NCI-H1694 treated with DMSO at 0.1 percent for 48 hours (cell line): ENCODE data around the gene MED13L.
"Not testable (repeated sequence)": the region's sequence is repeated elsewhere in the genome, so short reads cannot be mapped to it uniquely, and the experiment has no call there.

Experiments
- DNase-seq: peaks from one replicate; lab custom pipeline; 2025; lab: John Stamatoyannopoulos, UW

MED13L gene

DNA sequence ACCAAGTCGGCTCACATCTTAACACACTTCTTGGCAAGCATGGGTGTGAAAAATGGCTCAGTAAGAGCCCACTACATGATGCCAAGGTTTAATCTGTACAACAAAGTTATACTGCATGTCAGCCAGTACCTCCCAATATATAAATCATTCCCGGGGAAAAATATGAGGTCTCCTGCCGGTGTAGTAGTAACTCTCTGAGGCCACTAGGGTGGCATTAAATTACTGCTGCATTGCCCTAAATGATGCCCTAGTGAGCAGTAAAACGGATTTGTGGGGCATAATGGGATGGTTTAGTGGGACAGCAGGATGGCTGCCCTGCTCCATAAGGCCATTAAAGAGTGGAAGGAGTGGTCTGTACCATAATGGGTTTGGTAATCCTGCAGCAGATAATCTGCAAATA, 267.7 kb downstream of the MED13L start:
- no peak for DNase-seq

- no peak for DNase-seq
These were observed 271.4 kb downstream of the MED13L start for GRCh38 chr12:116006141-116006540.

DNA sequence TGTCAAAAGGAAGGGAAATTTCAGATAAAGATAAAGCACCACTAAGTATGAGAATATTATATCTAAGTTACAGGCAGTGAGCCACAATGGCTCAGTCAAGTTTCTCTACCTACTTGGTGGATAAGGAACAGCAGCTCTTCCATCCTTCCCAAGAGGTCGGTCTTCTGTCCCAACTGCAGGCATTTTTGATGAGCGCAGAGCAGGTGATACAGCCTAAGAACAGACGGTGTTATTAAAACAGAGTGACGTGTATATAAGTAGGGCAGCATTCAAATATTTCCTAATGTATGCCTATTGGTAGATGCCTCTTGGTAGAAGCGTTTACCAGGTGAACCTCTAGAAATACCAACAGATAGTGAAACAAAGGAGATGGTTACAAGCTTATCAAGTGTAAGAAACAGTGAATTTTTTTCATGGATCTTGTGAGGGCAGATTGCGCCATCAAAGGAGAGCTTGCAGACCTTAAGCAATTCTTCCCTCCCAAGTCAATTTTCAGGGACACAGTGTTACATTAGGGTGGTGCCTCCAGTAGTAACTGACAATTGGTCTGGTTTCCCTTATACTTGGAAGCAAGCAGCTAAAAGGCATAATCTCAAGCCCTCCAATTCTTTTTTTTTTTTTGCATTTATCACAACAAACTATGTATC, 274.5 kb downstream of the MED13L start:
- DNase-seq = no peak

DNA sequence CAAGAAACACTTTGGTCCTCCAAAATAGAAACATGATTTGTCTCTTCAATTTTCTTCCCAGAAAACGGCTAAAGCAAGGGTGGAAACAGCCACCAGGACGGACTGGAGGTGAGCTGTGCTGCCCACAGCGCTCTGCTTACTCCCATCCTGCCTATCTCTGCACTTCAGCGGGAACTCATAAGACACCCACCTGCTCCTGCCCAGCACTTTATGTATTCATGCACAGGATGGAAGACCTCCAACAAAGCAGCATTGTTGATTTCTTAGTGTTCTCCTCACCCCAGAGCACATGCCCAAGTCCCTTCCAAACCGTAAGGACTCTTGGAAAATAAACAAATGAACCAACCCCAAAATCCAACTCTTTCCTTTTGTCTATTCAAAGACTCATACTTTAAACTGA, 277.2 kb downstream of the MED13L start:
- no peak for DNase-seq

DNA sequence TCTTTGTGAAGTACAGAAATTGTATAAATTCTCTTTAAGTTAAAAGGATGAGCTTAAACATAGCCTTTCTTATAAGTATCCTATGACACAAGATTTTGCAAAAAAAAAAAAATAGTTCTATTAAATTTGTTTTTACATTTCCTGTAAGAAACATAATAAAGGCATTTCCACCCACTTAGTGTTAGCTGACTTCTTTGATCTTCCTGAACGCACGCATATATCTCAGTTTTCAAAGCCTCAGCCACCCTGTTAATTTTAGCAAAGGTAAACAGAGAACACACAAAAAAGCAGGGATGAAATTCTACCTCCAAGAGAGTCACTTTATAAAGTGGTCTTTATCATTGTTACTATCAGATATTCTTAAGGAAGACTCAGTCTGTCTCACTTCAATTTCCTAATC, 277.9 kb downstream of the MED13L start:
- no peak for DNase-seq

DNA sequence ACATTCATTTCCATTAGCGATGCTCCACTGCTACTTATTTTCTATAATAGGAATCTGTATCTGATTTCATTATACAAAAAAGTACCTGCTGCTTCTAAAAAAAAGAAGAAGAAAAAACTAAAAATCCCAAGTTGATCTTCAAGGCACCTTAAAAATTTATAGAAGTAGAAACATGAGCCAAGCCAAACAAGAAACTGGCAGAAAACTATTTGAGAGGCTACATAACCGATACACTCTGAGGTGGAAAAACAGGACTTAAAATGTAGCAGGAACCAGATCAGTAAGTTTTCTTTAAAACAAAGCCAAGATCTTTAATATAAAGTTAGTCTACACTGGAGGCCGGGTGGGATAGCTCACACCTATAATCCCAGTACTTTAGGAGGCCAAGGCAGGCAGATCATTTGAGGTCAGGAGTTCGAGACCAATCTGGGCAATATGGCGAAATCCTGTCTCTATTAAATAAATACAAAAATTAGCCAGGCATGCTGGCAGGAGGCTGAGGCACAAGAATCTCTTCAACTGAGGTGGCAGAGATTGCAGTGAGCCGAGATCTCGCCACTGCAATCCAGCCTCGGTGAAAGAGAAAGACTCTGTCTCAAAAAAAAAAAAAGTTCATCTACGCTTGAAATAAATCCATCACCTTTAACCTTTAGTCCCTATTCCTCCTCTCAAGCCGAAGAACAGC, 278.6 kb downstream of the MED13L start:
- no peak for DNase-seq

DNA sequence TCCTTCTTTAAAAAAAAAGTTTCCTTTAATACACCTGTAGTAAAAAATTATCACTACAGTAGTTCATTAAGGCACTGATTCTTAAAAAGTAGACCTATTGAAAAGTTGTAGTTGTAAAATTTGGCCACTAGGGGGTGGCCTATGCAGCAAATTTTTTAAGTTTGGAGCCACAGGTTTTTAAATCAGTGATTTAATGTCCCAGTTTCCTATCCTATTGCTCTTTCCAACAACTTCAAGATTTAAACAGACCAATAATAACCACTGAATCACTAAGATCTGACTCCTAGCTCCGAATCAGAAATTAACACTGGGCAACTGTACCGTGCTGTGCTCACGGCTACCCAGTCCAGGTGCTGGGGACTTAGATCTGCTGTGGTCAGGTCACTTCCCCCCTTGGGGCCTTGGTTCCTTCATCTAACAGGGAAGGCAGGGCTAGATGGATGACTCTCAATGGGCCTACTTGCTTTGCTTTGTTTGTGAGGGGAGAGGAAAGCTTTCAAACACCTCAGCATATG, 279.3 kb downstream of the MED13L start:
- peak; percentile 28 for DNase-seq

DNA sequence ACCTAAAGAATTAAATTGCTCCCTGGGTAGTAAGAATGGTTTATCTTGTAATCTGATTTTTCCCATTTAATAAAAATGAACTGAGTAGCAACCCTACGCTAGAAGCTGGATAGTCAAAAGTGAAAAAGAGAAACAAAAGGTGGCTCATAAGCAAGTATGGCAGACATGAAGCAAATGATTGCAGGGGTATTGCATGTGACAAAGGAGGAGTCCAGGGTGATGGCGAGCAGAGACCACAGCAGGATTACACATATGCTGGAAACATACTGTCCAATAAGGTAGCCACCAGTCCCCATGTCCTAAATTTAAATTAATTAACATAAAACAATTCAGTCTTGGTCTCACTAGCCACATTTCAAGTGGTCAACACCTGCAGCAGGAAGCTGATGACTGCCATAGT, 283.8 kb downstream of the MED13L start:
- DNase-seq = no peak

- DNase-seq = no peak
These were observed 287.3 kb downstream of the MED13L start for GRCh38 chr12:115990241-115990640.

- DNase-seq = no peak
These were observed 288.6 kb downstream of the MED13L start for GRCh38 chr12:115988625-115989563.

DNA sequence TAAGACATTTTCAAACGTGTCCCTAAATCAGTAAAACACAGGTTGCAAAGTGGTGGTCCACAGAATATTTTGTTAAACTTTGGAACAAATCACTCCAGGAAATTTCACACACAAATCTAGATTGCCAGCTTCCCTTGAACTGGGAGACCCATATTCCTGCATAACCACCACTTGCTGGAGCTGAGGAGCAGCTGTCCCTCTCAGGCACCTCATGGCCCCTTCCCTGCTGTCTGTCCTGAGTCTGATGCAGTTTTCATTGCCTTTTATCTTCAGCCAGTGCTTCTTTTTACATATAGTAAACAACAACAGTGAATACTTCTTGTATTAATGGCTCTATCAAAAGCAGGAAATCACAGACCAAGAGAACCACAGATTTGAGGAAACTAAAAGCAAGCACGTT, 289.3 kb downstream of the MED13L start:
- DNase-seq = no peak

DNA sequence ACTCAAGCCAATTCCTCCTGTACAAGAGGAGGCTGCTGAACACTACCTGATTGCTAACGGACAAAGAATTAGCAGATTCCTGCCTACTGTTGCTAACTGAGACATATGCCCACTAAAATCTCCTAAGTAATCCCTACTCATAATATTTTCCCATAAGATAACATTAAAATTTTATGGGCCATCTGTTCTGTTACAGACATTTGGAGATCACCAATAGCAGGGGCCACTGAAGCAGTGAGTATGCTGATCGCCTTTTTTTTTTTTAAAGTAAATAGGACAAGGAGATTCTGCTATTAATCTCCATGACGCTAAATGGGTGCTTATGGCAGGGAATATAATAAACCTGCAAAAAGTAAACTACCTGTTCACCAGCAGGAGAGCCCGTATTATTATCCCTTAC, 292.9 kb downstream of the MED13L start:
- no peak for DNase-seq

DNA sequence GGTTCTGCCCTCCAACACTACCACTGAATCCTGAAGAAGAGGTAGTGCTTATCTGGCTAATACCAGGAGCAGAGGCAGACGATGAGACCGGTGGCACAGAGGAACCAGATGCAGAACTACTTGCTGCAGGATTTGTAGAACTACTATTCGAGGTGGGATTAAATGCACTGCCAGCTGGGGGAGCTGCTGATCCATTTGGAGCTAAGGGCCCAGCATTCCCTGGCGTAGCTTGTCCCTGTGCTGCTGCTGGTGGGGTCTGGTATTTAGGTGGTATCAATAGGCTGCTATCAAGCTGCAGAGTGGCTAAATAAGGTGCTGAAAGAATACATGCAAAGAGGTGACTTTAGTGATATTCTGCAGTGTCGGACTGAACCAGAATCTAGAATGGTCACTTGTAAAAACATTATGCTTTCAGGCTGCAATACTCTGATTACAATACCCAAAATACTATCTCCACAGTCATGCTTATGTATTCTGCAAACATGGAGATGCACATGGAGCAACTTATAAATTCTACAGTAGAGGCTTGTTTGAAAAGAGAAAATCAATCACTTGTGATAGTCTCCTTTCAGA, 294.2 kb downstream of the MED13L start:
- DNase-seq = no peak

- DNase-seq = no peak
These were observed 297.2 kb downstream of the MED13L start for GRCh38 chr12:115980339-115980738.

DNA sequence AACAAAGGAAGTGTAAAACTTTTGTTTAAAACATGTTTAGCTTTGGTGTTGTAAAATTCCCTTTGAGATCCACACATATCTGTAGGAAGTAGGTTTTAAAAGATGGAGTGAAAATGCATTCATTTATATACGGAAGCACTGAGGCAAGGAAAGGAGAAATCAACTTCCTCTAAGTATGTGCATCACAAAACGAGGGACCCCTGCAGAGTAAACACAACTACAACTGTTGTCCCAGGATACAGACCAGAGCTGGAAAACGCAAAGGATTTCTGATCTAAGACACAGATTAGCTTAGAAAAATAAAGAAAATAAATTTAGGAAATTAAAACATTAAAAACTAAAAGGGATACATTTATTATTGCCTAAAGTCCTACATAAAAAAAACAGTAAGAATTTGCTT, 297.6 kb downstream of the MED13L start:
- no peak for DNase-seq

DNA sequence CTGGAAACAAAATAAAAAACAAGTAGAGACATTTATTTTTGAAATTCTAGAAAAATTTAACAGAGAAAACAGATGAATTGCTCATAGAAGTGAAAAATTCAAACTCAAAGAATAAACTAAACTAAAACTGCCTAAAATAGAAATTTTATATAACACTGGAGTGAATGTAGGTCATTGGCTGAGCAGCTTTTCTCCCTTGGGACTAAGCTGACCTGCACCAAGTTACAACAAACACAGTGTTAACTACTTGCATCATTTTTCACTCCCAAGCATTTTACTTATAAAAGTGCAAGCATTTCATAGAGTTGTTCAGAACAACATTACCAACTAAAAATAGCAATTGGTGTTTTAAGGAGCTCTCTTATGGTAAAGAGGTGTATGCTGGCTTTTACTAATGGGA, 298.1 kb downstream of the MED13L start:
- DNase-seq = no peak

DNA sequence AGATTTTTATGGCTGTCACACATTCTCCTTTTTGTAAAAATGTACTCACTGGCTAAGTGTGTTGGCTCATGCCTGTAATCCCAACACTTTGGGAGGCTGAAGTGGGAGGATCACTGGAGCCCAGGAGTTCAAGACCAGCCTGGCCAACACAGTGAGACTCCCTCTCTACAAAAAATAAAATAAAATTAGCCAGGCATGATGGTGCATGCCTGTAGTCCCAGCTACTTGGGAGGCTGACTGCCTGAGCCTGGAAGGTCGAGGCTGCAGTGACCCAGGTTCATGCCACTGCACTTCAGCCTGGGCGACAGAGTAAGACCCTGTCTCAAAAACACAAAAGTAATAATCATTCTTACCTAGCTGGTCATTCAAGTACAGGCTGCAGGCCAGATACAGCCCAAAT, 300.7 kb downstream of the MED13L start:
- not testable (repeated sequence) for DNase-seq

GRCh38 chr12:115975411-115975810, 302.1 kb downstream of the MED13L start:
- no peak for DNase-seq

- DNase-seq = no peak
These were observed 303.3 kb downstream of the MED13L start for GRCh38 chr12:115973968-115974724.

DNA sequence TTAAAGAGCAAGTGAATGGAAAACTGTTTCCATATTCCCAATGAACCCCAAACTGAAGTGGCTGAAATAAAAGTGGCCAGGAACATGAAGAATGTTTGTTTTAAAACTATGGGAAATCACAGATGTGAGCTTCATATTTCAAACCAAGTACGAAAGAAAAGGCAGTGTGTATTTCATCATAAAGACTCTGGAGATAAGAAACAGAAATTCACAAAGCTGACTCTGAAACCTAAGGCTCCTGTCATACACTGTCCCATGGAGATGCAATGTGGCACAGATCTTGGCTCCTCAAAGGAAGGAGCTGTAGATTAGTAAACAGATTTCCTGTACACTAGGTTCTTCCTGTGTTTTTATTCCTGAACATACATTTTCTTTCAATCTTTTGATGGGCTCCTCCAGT, 304.4 kb downstream of the MED13L start:
- no peak for DNase-seq

DNA sequence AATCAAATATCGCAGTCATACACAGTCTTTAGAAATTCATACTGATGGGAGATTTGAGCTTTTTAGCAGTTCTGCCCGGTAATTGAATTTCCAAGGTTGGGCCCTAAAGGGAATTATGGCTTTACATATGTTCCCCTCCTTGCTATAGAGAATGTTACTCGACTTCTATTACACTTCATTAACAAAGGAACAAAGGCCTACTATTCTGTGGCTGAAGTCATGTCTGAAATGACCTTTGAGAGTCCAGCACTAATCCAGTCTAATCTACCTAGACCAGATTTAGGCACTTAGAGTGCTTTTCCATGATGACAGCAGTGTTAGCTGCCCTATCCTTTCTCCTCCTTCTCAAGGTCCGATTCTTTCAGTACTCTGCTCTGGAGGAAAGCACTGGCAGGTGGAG, 305.3 kb downstream of the MED13L start:
- DNase-seq = no peak

GRCh38 chr12:115968211-115968610, 309.3 kb downstream of the MED13L start:
- no peak for DNase-seq
